H1 (cell line): ENCODE data around the gene TTF1. TPM values are rescaled to one million over a fixed set of nuclear protein-coding genes. Genes with fewer than 3 reads are reported as not detected.

Experiments used
- CTCF ChIA-PET: fragments of 300-600 bp; sonication (Branson Sonifier 250); formaldehyde crosslinking; loops from one replicate; lab custom pipeline; 2021; ENCODE audit not compliant: partially characterized antibody; lab: Charles Lee
- POLR2A ChIA-PET: fragments of 300-600 bp; sonication (Branson Sonifier 250); formaldehyde crosslinking; loops from one replicate; lab custom pipeline; 2021; ENCODE audit warnings: inconsistent platforms; ENCODE audit not compliant: partially characterized antibody; lab: Charles Lee
- DNase-seq, 2 experiments: peaks; one replicate each; pipeline versions ENCODE4 v3.0.0 to v3.0.0-alpha.2; 2010 to 2022; ENCODE audit warnings: low spot score in 2 of 2, low read depth in 1 of 2, mixed read lengths in 1 of 2
- FAIRE-seq: peaks from 2 replicates; lab custom pipeline; 2011; peaks lifted over from hg19 to GRCh38; lab: Jason Lieb, UNC
- H2AFZ ChIP-seq: 2 replicates; pipeline ENCODE4 v1.8.1; 2012; ENCODE audit warnings: low read length, inconsistent platforms
- H2AK5ac ChIP-seq: 2 replicates; pipeline ENCODE4 v1.6.1; 2013; ENCODE audit warnings: low read depth, low read length
- H2BK120ac ChIP-seq: replicated peaks from 2 replicates; pipeline ENCODE3; 2013; ENCODE audit warnings: low read depth, low read length, inconsistent platforms
- H2BK12ac ChIP-seq: 2 replicates; pipeline ENCODE4 v1.6.1; 2013; ENCODE audit warnings: low read depth, low read length
- H2BK15ac ChIP-seq: 2 replicates; pipeline ENCODE4 v1.6.1; 2013; ENCODE audit warnings: low read length
- H2BK20ac ChIP-seq: 2 replicates; pipeline ENCODE4 v1.6.1; 2013; ENCODE audit warnings: low read length
- H2BK5ac ChIP-seq: 2 replicates; pipeline ENCODE4 v1.6.1; 2013; ENCODE audit warnings: low read depth, low read length
- H3K14ac ChIP-seq: 2 replicates; pipeline ENCODE4 v1.6.1; 2013; ENCODE audit warnings: inconsistent platforms; ENCODE audit not compliant: insufficient read length
- H3K18ac ChIP-seq: 2 replicates; pipeline ENCODE4 v1.6.1; 2013; ENCODE audit warnings: low read length; ENCODE audit errors: extremely low read depth
- H3K23ac ChIP-seq: 2 replicates; pipeline ENCODE4 v1.6.1; 2013; ENCODE audit warnings: inconsistent platforms; ENCODE audit not compliant: insufficient read length
- H3K23me2 ChIP-seq: 2 replicates; pipeline ENCODE4 v1.6.1; 2013; ENCODE audit warnings: low read depth, low read length
- H3K27ac ChIP-seq: 2 replicates; pipeline ENCODE4 v1.6.1; 2011; ENCODE audit warnings: low read depth, low read length, inconsistent platforms
- H3K27me3 ChIP-seq, 4 experiments: replicated peaks in 1 of 4; 1 replicate in 1 of 4; 2 replicates in 3 of 4; pipeline versions ENCODE4 v1.6.1 to v1.8.1; 2011 to 2013; ENCODE audit warnings: low read length in 3 of 4, mild to moderate bottlenecking in 3 of 4, inconsistent platforms in 2 of 4, mixed read lengths in 2 of 4, moderate library complexity in 1 of 4; ENCODE audit not compliant: control insufficient read depth in 3 of 4, insufficient read depth in 3 of 4; ENCODE audit errors: extremely low read depth in 1 of 4
- H3K36me3 ChIP-seq, 4 experiments: 2 replicates each; pipeline versions ENCODE4 v1.6.1 to v1.8.1; 2011 to 2013; ENCODE audit warnings: mild to moderate bottlenecking in 4 of 4, low read length in 3 of 4, moderate library complexity in 2 of 4, control low read depth in 1 of 4, inconsistent platforms in 1 of 4; ENCODE audit not compliant: insufficient read depth in 4 of 4, control insufficient read depth in 2 of 4
- H3K4ac ChIP-seq: replicated peaks from 2 replicates; pipeline ENCODE3; 2013; ENCODE audit warnings: low read length, low read depth, mixed read lengths, inconsistent platforms; ENCODE audit not compliant: insufficient read length
- H3K4me1 ChIP-seq, 4 experiments: replicated peaks in 1 of 4; 1 replicate in 1 of 4; 2 replicates in 3 of 4; pipeline versions ENCODE4 v1.6.1 to v1.8.1; 2011 to 2013; ENCODE audit warnings: low read length in 3 of 4, inconsistent platforms in 2 of 4, mixed read lengths in 1 of 4; ENCODE audit not compliant: insufficient read depth in 4 of 4, control insufficient read depth in 3 of 4
- H3K4me2 ChIP-seq, 2 experiments: 2 replicates each; pipeline versions ENCODE4 v1.6.1 to v1.8.1; 2011 to 2013; ENCODE audit warnings: low read depth in 2 of 2, low read length in 2 of 2, control low read depth in 1 of 2, inconsistent platforms in 1 of 2, mild to moderate bottlenecking in 1 of 2; ENCODE audit not compliant: insufficient read depth in 1 of 2
- H3K4me3 ChIP-seq, 4 experiments: fragments of 200-600, 300-600 bp in 1 of 4; sonication (generic), shearing (Covaris generic), sonication (Bioruptor Twin) in 1 of 4; 2 replicates each; pipeline versions ENCODE4 v1.5.1 to v1.8.1; 2011 to 2016; ENCODE audit warnings: low read length in 4 of 4, low read depth in 3 of 4, control low read depth in 2 of 4, inconsistent platforms in 2 of 4, mild to moderate bottlenecking in 2 of 4, mixed read lengths in 1 of 4, moderate library complexity in 1 of 4; ENCODE audit not compliant: insufficient read depth in 2 of 4; ENCODE audit errors: extremely low read depth in 1 of 4
- H3K56ac ChIP-seq: replicated peaks from 2 replicates; pipeline ENCODE3; 2013; ENCODE audit warnings: low read depth, mild to moderate bottlenecking, mixed read lengths, low read length, inconsistent platforms; ENCODE audit not compliant: insufficient read length
- H3K79me1 ChIP-seq: 2 replicates; pipeline ENCODE4 v1.6.1; 2013; ENCODE audit warnings: low read depth, low read length, control low read depth
- H3K79me2 ChIP-seq, 2 experiments: 2 replicates each; pipeline versions ENCODE4 v1.6.1 to v1.8.1; 2012 to 2013; ENCODE audit warnings: low read length in 2 of 2, mild to moderate bottlenecking in 2 of 2, inconsistent platforms in 1 of 2; ENCODE audit not compliant: insufficient read depth in 2 of 2, control insufficient read depth in 1 of 2
- H3K9ac ChIP-seq, 4 experiments: replicated peaks in 1 of 4; 1 replicate in 1 of 4; 2 replicates in 3 of 4; pipeline versions ENCODE4 v1.6.1 to v1.8.1; 2011 to 2013; ENCODE audit warnings: low read depth in 3 of 4, low read length in 3 of 4, control low read depth in 2 of 4, mild to moderate bottlenecking in 2 of 4, moderate library complexity in 2 of 4, inconsistent platforms in 1 of 4; ENCODE audit errors: extremely low read depth in 1 of 4
- H3K9me3 ChIP-seq, 2 experiments: 2 replicates each; pipeline versions ENCODE4 v1.6.1 to v1.8.1; 2012 to 2013; ENCODE audit warnings: mild to moderate bottlenecking in 2 of 2, moderate library complexity in 2 of 2, control low read depth in 1 of 2, inconsistent platforms in 1 of 2, low read depth in 1 of 2, low read length in 1 of 2, mixed read lengths in 1 of 2; ENCODE audit not compliant: insufficient read depth in 2 of 2
- H4K20me1 ChIP-seq, 2 experiments: replicated peaks in 1 of 2; 2 replicates each; pipeline versions ENCODE3 to v1.8.1; 2011 to 2013; ENCODE audit warnings: inconsistent platforms in 2 of 2, low read length in 2 of 2, mild to moderate bottlenecking in 1 of 2; ENCODE audit not compliant: insufficient read depth in 2 of 2, control insufficient read depth in 1 of 2
- H4K5ac ChIP-seq: 2 replicates; pipeline ENCODE4 v1.6.1; 2013; ENCODE audit warnings: low read length, low read depth, mixed read lengths, inconsistent platforms; ENCODE audit not compliant: insufficient read length
- H4K8ac ChIP-seq: 2 replicates; pipeline ENCODE4 v1.8.0; 2013; ENCODE audit warnings: mild to moderate bottlenecking, moderate library complexity, low read length, inconsistent platforms; ENCODE audit not compliant: insufficient read depth; ENCODE audit errors: extremely low read depth
- H4K91ac ChIP-seq: replicated peaks from 2 replicates; pipeline ENCODE3; 2013; ENCODE audit warnings: low read length, mixed read lengths, inconsistent platforms; ENCODE audit not compliant: insufficient read length
- CHD2 ChIP-seq: IDR thresholded peaks from 2 replicates; pipeline ENCODE4 v1.6.1; 2012; ENCODE audit warnings: low read length, improper control_type of control experiment
- HDAC6 ChIP-seq: IDR thresholded peaks from one replicate; pipeline ENCODE4 v1.7.1; 2012; ENCODE audit warnings: low read depth, mild to moderate bottlenecking, inconsistent platforms, low read length, moderate library complexity
- JUN ChIP-seq: IDR thresholded peaks from 2 replicates; pipeline ENCODE4 v1.6.1; 2011; ENCODE audit warnings: low read depth, mild to moderate bottlenecking, improper control_type of control experiment, low read length
- KDM1A ChIP-seq: fragments of 200-600, 300-600 bp; sonication (generic); IDR thresholded peaks from 2 replicates; pipeline ENCODE4 v1.7.1; 2016; ENCODE audit warnings: mild to moderate bottlenecking, low read length, borderline replicate concordance
- RNF2 ChIP-seq: fragments of 200-900, 300-1000 bp; sonication (generic); IDR thresholded peaks from 2 replicates; pipeline ENCODE4 v1.7.1; 2016; ENCODE audit warnings: borderline replicate concordance, low read depth, mild to moderate bottlenecking, antibody characterized with exemption, low read length; ENCODE audit not compliant: poor library complexity, severe bottlenecking; ENCODE audit errors: missing control alignments
- SAP30 ChIP-seq: fragments of 300-600 bp; sonication (generic); IDR thresholded peaks from 2 replicates; pipeline ENCODE4 v1.7.1; 2012; ENCODE audit warnings: low read length, moderate library complexity, mild to moderate bottlenecking, inconsistent platforms; ENCODE audit not compliant: insufficient read depth, insufficient replicate concordance
- WGBS, 2 experiments: shearing (Covaris generic) in 1 of 2; methylation state at CpG; one replicate each; pipeline versions ENCODE4 v1.1.6 to v1.1.7; 2013 to 2015; ENCODE audit warnings: low lambda C conversion rate in 2 of 2, mixed read lengths in 2 of 2, inconsistent platforms in 1 of 2, low coverage in 1 of 2, missing lambda C conversion rate in 1 of 2; ENCODE audit not compliant: insufficient replicate concordance in 2 of 2, insufficient coverage in 1 of 2, insufficient read length in 1 of 2; ENCODE audit errors: extremely low coverage in 1 of 2, missing lambda C conversion rate in 1 of 2; 5-methylcytosine and 5-hydroxymethylcytosine counted together
- polyA plus RNA-seq, 7 experiments: library from polyadenylated mRNA; depleted of rRNA in 3 of 7; stranded (reverse) in 5 of 7; unstranded in 2 of 7; fragments of >200 nt in 5 of 7; fragments of 200-250 nt in 2 of 7; gene quantifications; 1 replicate in 5 of 7; 2 replicates in 1 of 7; 4 replicates in 1 of 7; pipeline versions ENCODE4 v1.2.1 to v1.2.3, GENCODE V29; 2011 to 2013; ENCODE audit warnings: missing spikeins in 2 of 7, mixed read lengths in 2 of 7
- total RNA-seq: library from RNA; stranded (reverse); fragmentation: NEBNext Ultra II Directional; extraction: Animal tissue kit (Norgen Biotek cat#: 25700); gene quantifications from 2 replicates; pipeline ENCODE4 v1.2.1, GENCODE V29; 2021
- TF ChIP-seq, protein P1 (sequence below): IDR thresholded peaks from 2 replicates; pipeline ENCODE4 v1.6.1; 2011; ENCODE audit warnings: low read length, improper control_type of control experiment
- TF ChIP-seq, protein P2 (sequence below), 3 experiments: IDR thresholded peaks; 1 replicate in 2 of 3; 2 replicates in 1 of 3; pipeline versions ENCODE4 v1.5.1 to v1.6.1; 2011; ENCODE audit warnings: low read length in 3 of 3, mild to moderate bottlenecking in 3 of 3, inconsistent platforms in 2 of 3, low read depth in 1 of 3, moderate library complexity in 1 of 3; ENCODE audit not compliant: insufficient read depth in 1 of 3; ENCODE audit errors: control extremely low read depth in 1 of 3

TTF1 gene
- total and polyA plus RNA-seq, 2 of the 8 experiments (the other 6 are each of a cell fraction or from before 2014, with no cell fraction given) = 7.8 to 22.2 TPM

DNA sequence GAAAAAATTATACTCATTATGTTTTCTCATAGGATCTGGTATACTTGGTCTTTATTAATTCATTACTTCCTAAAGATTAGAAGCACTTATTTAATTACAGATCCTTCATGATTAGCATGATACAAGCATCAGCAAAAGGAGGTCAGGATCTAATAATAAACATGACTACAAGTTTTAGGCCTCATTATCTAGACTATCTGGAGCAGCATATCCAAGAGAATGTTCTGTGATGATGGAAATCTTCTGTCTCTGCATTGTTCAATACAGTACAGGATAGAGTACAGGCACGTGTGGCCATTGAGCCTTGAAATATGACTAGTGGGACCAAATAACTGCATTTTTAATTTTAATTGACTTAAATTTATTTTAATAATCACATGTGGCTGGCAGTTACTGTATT is 73.1 kb downstream of the TTF1 start:
- Histone ChIP-seq H3K4me3 (no peak overlapping the region), H4K91ac (no peak overlapping the region), H2AFZ (no peak overlapping the region), H3K4me1 (no peaks in the 10 kb centered on the region), H3K79me1 (no peaks in the 10 kb centered on the region), H2AK5ac (no peak overlapping the region), H3K56ac (no peak overlapping the region), H4K20me1 (peaks cover 0 to 2% of the 10 kb centered on the region in 2 experiments), H3K36me3 (peaks cover 15 to 84% (median 62%) of the 10 kb centered on the region in 4 experiments), H3K18ac (no peak overlapping the region), H2BK15ac (no peak overlapping the region), H4K5ac (no peak overlapping the region), H3K4ac (no peak overlapping the region), H3K79me2 (no peaks in the 10 kb centered on the region), H3K9me3 (no peaks in the 10 kb centered on the region), H3K14ac (no peak overlapping the region), H3K4me2 (no peak overlapping the region), H2BK120ac (no peak overlapping the region), H3K9ac (no peak overlapping the region), H2BK12ac (no peak overlapping the region), H3K23me2 (no peaks in the 10 kb centered on the region), H3K23ac (no peak overlapping the region), H2BK5ac (no peak overlapping the region), H2BK20ac (no peak overlapping the region), H3K27me3 (no peaks in the 10 kb centered on the region), H4K8ac (no peak overlapping the region), H3K27ac (no peak overlapping the region)
- DNase-seq (no peak), FAIRE-seq (no peak)
- CTCF ChIA-PET = no interaction called here
- TF ChIP-seq JUN (no peak), KDM1A (no peak), RNF2 (no peak), HDAC6 (no peak), SAP30 (no peak), CHD2 (no peak)
- TF ChIP-seq, protein P1, sequence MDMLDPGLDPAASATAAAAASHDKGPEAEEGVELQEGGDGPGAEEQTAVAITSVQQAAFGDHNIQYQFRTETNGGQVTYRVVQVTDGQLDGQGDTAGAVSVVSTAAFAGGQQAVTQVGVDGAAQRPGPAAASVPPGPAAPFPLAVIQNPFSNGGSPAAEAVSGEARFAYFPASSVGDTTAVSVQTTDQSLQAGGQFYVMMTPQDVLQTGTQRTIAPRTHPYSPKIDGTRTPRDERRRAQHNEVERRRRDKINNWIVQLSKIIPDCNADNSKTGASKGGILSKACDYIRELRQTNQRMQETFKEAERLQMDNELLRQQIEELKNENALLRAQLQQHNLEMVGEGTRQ = no peak
- TF ChIP-seq, protein P2, sequence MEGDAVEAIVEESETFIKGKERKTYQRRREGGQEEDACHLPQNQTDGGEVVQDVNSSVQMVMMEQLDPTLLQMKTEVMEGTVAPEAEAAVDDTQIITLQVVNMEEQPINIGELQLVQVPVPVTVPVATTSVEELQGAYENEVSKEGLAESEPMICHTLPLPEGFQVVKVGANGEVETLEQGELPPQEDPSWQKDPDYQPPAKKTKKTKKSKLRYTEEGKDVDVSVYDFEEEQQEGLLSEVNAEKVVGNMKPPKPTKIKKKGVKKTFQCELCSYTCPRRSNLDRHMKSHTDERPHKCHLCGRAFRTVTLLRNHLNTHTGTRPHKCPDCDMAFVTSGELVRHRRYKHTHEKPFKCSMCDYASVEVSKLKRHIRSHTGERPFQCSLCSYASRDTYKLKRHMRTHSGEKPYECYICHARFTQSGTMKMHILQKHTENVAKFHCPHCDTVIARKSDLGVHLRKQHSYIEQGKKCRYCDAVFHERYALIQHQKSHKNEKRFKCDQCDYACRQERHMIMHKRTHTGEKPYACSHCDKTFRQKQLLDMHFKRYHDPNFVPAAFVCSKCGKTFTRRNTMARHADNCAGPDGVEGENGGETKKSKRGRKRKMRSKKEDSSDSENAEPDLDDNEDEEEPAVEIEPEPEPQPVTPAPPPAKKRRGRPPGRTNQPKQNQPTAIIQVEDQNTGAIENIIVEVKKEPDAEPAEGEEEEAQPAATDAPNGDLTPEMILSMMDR (IDR thresholded peaks at IDR 0.05; ENCODE audit: control extremely low read depth in 1 of 3, insufficient read depth in 1 of 3, low read depth in 1 of 3, low read length in 3 of 3) = no peak
- POLR2A ChIA-PET = no interaction called here
- WGBS, 2 experiments = 84% methylated on average over 1 of the region's 1 CpG; no CpG with 5 or more reads in 1 of the 2 experiments
